Epithelial cell of proximal tubule (primary cell): ENCODE results near the gene CFAP298. TPM values are rescaled to one million over a fixed set of nuclear protein-coding genes. Genes with fewer than 3 reads are reported as not detected.
"Not testable (repeated sequence)": the region's sequence is repeated elsewhere in the genome, so short reads cannot be mapped to it uniquely, and the experiment has no call there.

ENCODE experiments used
- DNase-seq: peaks from one replicate; pipeline ENCODE4 v3.0.0-alpha.2; 2011; ENCODE audit warnings: low read depth
- H3K4me3 ChIP-seq: 2 replicates; pipeline ENCODE4 v1.5.1; 2011; ENCODE audit warnings: low read depth, mild to moderate bottlenecking, low read length
- total RNA-seq: library from RNA; depleted of rRNA; stranded (reverse); fragments of >200 nt; gene quantifications from 2 replicates; pipeline ENCODE4 v1.2.3, GENCODE V29; 2015
- TF ChIP-seq, protein P1 (sequence below): conservative IDR thresholded peaks from 2 replicates; pipeline ENCODE4 v1.5.1; 2012; ENCODE audit warnings: low read depth, mild to moderate bottlenecking, low read length

The CFAP298 gene, protein sequence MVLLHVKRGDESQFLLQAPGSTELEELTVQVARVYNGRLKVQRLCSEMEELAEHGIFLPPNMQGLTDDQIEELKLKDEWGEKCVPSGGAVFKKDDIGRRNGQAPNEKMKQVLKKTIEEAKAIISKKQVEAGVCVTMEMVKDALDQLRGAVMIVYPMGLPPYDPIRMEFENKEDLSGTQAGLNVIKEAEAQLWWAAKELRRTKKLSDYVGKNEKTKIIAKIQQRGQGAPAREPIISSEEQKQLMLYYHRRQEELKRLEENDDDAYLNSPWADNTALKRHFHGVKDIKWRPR
- total RNA-seq: 61.3 and 70.5 TPM in 2 replicates

DNA sequence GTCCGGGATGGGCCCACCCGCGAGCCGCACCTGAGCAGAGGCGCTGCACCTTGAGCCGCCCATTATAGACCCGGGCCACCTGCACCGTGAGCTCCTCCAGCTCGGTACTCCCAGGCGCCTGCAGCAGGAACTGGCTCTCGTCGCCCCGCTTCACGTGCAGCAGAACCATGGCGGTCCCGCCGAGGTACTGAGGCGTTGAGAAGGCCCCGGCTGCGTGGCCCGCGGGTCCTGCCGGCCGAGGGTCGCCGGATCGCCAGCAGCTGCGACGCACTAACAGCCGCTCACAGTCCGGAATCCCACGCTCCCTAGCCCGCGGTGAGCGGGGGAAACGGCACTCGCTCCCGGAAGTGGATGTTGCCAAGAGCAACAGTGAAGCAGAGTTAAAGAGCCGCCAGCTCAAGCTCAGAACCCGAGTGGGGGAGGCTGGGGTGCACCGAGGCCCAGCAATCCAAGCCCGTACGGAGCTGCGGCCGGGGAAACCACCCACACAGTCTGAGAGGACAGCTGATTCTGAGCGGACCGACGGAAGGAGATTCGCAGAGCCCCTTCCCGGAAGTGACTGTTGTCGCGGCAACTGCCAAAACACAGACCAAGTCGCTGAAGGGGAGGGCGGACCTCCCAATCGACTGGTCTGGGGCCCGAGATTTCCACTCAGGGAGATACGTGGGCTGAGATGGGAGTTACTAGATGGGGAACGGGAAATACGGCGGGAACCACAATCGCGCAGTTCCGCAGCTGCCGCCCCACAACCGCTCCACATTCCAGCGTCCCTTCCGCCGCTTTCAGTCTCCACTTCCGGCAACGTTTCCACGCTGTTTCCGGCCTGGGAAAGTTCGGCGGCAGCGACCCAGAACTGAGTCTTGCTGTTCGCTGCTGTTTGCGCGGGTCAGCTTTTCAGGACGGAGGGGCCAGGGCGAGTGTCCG, at the start of gene CFAP298:
TSS of gene CFAP298 (minus strand) at position 303 of the 924 bp plus-strand sequence. CDS start at position 169, 134 bp downstream.
- DNase-seq: peak; percentile 80
- TF ChIP-seq, protein P1, sequence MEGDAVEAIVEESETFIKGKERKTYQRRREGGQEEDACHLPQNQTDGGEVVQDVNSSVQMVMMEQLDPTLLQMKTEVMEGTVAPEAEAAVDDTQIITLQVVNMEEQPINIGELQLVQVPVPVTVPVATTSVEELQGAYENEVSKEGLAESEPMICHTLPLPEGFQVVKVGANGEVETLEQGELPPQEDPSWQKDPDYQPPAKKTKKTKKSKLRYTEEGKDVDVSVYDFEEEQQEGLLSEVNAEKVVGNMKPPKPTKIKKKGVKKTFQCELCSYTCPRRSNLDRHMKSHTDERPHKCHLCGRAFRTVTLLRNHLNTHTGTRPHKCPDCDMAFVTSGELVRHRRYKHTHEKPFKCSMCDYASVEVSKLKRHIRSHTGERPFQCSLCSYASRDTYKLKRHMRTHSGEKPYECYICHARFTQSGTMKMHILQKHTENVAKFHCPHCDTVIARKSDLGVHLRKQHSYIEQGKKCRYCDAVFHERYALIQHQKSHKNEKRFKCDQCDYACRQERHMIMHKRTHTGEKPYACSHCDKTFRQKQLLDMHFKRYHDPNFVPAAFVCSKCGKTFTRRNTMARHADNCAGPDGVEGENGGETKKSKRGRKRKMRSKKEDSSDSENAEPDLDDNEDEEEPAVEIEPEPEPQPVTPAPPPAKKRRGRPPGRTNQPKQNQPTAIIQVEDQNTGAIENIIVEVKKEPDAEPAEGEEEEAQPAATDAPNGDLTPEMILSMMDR: no peak

DNA sequence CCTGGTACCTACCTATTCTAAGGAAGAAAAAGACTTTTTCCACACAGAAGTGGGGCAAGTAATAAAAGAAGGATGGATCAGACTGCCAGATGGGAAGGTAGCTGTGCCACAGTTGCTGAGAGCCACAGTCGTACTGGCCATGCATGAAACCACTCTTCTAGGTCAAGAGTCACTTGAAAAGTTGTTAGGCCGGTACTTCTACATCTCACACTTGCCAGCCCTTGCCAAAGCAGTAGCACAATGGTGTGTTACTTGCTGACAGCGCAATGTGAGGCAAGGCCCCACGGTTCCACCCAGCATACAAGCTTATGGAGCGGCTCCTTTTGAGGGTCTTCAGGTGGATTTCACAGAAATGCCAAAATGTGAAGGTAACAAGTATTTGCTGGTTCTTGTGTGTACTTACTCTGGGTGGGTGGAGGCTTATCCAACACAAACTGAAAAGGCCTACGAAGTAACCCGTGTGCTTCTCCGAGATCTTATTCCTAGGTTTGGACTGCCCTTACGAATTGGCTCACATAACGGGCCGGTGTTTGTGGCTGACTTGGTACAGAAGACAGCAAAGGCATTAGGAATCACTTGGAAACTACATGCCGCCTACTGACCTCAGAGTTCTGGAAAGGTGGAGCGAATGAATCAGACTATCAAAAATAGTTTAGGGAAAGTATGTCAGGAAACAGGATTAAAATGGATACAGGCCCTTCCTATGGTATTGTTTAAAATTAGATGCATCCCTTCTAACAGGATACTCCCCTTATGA, 49.0 kb upstream of the CFAP298 start:
- not testable (repeated sequence) for DNase-seq, H3K4me3 ChIP-seq

More for the DNA sequence above, at the start of gene CFAP298:
- peak within 1 kb of the TSS; percentile 99 for H3K4me3 ChIP-seq

DNA sequence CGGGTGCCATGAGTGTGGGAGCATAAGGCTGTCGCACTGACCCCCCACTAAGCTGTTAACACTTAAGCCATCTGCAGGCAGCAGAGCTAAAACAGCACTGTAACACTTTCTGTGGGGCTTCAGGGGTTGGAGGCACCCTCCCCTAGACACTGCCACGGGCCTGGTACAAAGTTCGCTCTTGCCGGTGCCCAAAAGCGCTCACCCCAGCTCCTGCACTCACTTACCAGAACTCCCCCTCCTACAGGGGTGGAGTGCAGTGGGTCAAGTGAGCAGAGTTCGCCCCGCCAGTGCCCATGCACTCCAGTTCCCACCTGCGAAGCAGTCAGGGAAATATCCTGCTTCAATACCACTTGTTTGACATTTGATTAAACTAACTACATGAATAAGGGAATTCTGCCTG, 46.3 kb upstream of the CFAP298 start:
- TF ChIP-seq, protein P1: no peak
- DNase-seq: no peak
- no peak overlapping the region for H3K4me3 ChIP-seq

DNA sequence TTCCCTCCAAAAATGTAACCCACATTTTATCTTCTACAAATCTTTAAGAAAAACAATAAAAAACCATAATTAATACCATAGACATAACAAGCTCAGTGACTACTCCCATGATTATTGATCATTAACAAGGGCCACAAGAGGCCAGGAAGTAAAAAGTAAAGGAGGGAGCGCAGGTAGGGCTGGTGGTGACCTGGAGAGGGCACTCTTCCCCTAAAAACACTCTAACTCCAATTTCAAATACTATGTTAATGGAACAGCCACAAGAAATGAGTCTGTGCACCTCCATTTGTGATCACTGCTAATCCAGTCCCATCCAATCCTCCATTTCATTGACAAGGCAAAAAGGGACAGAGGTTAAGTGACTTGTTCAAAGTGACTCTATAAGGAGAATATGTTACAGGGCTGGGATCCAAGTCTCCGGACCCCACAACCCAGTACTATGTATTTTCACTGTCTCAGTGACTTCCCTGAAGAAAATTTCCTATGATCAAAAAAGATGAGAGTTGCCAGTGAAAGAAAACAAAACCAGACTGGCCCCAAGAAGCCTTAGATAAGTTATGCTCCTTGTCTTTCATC, 41.2 kb upstream of the CFAP298 start:
- DNase-seq: no peak
- TF ChIP-seq, protein P1: peak; percentile 80
- H3K4me3 ChIP-seq: no peak overlapping the region

DNA sequence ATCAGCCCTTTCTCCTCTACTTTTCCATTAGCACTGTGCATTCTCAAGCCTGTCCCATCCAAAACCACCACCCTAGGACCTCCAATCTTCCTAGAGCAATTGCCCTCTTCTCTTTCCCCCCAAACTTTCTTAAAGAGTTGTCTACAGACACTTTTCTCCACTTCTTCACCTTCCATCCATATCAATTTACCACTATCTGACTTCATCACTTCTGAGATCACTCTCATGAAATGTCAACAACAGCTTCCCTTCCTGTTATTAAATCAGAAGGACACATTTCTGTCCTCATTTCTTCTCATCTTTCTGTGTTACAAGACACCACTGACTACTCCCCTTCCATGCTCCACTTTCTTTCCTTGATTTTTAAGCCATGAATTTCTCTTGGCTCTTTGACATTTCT, 36.0 kb upstream of the CFAP298 start:
- no peak for DNase-seq
- TF ChIP-seq, protein P1: no peak
- no peak overlapping the region for H3K4me3 ChIP-seq

DNA sequence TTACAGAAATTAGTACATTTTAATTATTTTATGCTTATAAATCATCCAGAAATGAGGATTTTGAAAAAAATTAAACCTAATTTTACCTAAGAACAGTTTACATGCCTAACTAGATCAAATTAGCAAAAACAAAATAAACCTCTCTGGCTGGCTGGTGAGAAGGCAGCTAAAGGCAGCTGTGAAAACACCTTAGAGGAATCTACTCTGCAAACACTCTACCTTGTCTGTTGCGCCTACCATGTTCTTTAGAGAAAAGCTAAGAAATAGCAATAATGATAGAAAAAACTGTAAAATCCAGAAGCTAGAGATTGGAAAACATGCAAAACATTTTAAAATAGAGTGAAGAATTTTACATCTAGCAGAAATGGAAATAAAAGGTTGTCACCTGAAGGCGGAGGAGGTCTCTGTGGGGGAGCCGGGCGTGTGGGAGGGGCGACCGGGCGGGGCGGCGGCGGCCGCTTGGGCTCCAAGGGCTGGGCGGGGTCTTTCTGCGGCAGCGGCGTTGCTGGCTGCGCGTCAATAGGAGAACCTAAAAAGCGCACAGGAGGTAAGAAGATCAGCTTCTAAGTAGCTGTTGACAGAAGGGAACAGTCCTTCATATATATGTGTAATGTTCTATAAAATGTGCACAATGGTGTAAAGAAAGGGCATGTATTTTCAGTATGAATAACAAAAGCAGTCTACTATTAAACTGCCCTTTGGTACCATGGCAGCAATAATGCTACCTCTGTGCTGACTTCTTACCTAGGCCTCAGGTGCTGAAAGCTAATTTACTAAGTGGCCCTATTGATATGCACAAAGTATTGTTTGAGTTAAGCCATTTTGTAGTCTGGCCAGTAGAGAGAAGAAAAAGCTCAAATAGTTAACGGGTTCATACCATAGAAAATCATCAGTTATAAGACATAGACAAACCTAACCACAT, 33.3 kb upstream of the CFAP298 start:
- no peak for DNase-seq
- H3K4me3 ChIP-seq: no peak overlapping the region
- TF ChIP-seq, protein P1: no peak
